HG02852 (cell line): ENCODE results near the gene PVR.

Experiments used
- ATAC-seq: cut with Tn5 transposase; IDR thresholded peaks from one replicate; pipeline ENCODE4 v1.9.1; 2021; ENCODE audit warnings: mild to moderate bottlenecking, moderate library complexity; ENCODE audit not compliant: unreplicated experiment

PVR gene

GRCh38 chr19:44642377-44642776, 1.3 kb upstream of the PVR start:
- ATAC-seq = no peak

GRCh38 chr19:44644402-44645016, 799 bp downstream of the PVR start:
- no peak for ATAC-seq

- ATAC-seq = no peak
Measured at GRCh38 chr19:44645407-44646048, 1.8 kb downstream of the PVR start.

GRCh38 chr19:44646049-44646416, 2.3 kb downstream of the PVR start:
- ATAC-seq = no peak

DNA sequence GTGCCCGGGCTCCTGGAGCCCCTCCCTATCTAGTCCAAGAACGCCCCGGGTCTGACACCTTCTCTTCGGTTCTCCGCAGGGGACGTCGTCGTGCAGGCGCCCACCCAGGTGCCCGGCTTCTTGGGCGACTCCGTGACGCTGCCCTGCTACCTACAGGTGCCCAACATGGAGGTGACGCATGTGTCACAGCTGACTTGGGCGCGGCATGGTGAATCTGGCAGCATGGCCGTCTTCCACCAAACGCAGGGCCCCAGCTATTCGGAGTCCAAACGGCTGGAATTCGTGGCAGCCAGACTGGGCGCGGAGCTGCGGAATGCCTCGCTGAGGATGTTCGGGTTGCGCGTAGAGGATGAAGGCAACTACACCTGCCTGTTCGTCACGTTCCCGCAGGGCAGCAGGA, 3.4 kb downstream of the PVR start:
- no peak for ATAC-seq

GRCh38 chr19:44648631-44649251, 5.0 kb downstream of the PVR start:
- no peak for ATAC-seq

- ATAC-seq = no peak
Measured at GRCh38 chr19:44649578-44650145, 6.0 kb downstream of the PVR start.

DNA sequence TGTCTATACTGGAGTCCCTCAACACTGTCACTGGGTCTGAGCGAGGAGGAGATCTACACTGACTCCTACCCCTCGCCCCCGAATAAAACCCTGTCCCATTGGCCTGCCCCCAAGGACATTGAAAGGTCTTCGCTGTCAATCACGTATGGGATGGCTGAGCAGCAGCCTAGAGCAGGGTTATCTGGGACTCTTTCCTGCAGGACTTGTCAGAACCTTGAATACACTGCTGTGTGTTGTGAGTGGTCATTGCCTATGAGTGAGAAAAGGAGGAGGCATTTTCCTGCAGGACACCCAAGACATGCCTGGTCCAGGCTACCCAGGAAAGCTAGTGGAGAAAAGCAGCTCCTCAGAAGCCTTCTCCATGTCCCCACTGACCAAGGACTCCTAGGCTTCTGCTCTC, 9.6 kb downstream of the PVR start:
- ATAC-seq = no peak

GRCh38 chr19:44653977-44654774, 10.5 kb downstream of the PVR start:
- no peak for ATAC-seq

GRCh38 chr19:44657211-44657921, 13.7 kb downstream of the PVR start:
- ATAC-seq = no peak

DNA sequence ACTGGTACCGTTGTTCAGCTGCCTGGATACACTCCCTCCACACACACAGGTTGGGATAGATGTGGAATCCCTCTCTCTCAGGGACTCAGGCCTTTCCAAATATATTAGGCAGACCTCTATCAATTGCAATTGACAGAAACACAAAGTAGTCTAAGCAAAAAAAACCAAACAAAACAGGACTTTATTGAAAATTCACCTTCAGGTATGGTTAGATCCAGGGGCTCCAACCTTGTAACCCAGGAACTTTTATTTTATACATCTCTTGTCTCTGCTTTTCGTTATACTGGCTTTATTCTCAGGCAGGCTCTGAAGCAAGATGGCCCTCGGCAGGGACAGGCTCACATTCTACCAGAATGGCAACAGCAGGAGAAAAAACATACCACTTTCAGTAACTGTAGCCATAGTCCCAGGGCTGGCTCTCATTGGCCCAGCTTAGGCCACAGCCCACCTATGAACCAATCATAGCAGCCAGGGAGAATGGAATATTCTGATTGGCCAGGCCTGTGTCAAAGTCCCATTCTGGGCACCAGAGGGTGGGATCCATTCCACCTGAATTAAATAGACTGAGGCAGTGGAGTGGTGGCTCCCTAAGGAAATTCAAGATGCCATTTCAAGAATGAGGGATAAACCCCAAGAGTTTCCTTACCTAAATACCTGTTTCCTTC, 14.5 kb downstream of the PVR start:
- no peak for ATAC-seq

DNA sequence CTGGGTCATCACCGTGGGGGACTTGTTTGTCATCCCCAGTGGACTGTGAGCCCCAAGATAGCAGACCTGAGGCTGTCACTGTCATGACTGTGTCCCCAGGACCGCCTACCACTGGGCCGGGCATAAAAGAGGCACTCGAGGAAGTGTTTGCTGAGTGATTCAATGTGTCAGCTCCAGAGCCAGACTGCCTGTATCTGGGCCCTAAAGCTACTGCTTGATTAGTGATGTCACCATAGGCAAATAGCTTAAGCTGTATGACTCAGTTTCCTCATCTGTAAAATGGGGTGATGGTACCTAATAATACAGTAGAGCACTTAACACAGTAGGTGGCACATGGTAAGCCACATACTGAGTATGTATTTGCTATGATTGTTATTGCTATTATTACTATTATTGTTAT, 16.4 kb downstream of the PVR start:
- no peak for ATAC-seq

- no peak for ATAC-seq
Measured at GRCh38 chr19:44661205-44661604, 17.5 kb downstream of the PVR start.

GRCh38 chr19:44661904-44662303, 18.2 kb downstream of the PVR start:
- no peak for ATAC-seq

GRCh38 chr19:44662691-44663385, 19.1 kb downstream of the PVR start:
- no peak for ATAC-seq

DNA sequence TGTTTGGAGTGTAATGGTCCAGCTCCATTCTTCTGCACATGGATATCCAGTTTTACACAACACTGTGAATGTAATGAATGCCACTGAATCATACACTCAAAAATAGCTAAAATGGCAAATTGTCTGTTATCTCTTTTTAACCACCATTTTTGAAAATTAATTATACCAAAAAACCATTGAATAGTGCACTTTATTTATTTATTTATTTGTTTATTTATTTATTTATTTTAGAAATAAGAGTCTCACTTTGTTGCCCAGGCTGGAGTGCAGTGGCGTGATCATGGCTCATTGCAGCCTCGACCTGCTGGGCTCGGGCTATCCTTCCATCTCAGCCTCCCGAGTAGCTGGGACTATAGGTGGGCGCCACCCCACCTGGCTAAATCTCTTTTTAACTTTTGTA, 20.3 kb downstream of the PVR start:
- no peak for ATAC-seq

- ATAC-seq = no peak
Measured at GRCh38 chr19:44664976-44665375, 21.3 kb downstream of the PVR start.

GRCh38 chr19:44666852-44667556, 23.3 kb downstream of the PVR start:
- no peak for ATAC-seq
